Sigmoid colon (tissue), 4 donors: ENCODE measurements around the gene CIC.
A peak's percentile ranks its signal among the peaks of the same experiment; 100 is the strongest.

ENCODE experiments used
- POLR2A ChIP-seq, 2 donors: fragments of 450-650 bp; IDR thresholded peaks; one replicate each; pipeline ENCODE4 v1.6.1; 2016; ENCODE audit warnings: antibody characterized with exemption in 2 of 2, mild to moderate bottlenecking in 2 of 2, moderate library complexity in 2 of 2
- POLR2AphosphoS5 ChIP-seq, 4 donors: sonication (generic); formaldehyde crosslinking; IDR thresholded peaks; one replicate each; pipeline ENCODE4 v1.6.1; 2017; ENCODE audit warnings: antibody characterized with exemption in 4 of 4
- TF ChIP-seq, protein P1 (sequence below), 4 experiments: fragments of 450-650 bp in 3 of 4; fragments of 200-600 bp in 1 of 4; IDR thresholded peaks; one replicate each; pipeline ENCODE4 v1.5.1; 2016 to 2019; ENCODE audit warnings: antibody characterized with exemption in 4 of 4, mild to moderate bottlenecking in 3 of 4, moderate library complexity in 2 of 4

DNA sequence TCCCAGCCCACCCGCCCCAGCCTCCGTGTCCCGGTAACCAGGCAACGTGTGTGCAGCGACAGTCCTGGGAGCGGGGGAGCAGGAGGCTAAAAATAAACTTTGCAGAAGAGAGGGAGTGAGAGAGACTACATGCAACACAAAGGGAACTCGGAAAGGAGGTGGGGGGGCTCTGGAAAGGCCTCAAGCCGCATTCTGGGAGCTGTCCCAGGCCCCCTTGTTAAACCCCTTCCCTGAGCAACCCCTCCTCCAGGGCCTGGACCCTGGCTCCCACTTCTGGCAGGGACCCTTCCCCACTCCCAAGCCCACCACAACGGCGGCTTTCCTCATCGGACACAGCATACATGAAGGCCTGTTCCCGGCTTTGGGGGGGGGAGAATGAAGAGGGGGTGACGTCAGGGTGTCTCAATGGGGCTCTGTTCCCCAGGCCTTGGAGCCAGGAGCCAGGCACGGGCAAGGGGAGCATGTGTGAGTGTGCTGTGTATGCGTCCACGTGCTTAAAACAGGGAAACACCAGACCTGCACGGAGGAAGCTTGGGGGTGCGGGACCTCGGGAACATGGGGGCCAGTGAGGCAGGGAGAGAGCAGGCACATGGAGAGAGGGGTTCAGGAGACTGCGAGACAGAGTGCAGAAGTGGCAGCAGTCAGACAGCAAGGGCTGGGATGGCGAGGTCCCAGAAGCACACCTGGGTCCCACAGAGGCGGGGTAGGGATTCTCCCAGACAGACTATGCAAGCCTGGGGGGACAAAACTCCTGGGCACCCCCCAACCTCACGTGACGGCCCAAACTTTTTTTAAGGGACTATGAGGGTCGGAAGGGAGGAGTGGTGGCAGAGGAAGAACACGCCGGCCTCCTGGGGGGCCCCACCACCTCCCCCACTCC lies 16.4 kb upstream of the CIC start:
- no peak for TF ChIP-seq POLR2A (IDR thresholded peaks at IDR 0.05)
- TF ChIP-seq, protein P1, sequence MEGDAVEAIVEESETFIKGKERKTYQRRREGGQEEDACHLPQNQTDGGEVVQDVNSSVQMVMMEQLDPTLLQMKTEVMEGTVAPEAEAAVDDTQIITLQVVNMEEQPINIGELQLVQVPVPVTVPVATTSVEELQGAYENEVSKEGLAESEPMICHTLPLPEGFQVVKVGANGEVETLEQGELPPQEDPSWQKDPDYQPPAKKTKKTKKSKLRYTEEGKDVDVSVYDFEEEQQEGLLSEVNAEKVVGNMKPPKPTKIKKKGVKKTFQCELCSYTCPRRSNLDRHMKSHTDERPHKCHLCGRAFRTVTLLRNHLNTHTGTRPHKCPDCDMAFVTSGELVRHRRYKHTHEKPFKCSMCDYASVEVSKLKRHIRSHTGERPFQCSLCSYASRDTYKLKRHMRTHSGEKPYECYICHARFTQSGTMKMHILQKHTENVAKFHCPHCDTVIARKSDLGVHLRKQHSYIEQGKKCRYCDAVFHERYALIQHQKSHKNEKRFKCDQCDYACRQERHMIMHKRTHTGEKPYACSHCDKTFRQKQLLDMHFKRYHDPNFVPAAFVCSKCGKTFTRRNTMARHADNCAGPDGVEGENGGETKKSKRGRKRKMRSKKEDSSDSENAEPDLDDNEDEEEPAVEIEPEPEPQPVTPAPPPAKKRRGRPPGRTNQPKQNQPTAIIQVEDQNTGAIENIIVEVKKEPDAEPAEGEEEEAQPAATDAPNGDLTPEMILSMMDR (IDR thresholded peaks at IDR 0.05) = no peak
- TF ChIP-seq POLR2AphosphoS5 (IDR thresholded peaks at IDR 0.05) = peak in 3 of 4 donors; percentile 26 to 54 (median 37)
